OCI-LY7 (cell line): ENCODE measurements around the gene KICS2. TPM values are rescaled to one million over a fixed set of nuclear protein-coding genes. Genes with fewer than 3 reads are reported as not detected.

Experiments
- BruUV-seq: library from RNA; stranded (reverse); fragments of 400-500 nt; replicated peaks from 2 replicates; lab custom pipeline; 2021; lab: Mats Ljungman, UMichigan
- CTCF ChIA-PET: fragments of 300-600 bp; sonication (Branson Sonifier 250); formaldehyde crosslinking; loops from one replicate; lab custom pipeline; 2022; ENCODE audit warnings: antibody characterized with exemption; ENCODE audit not compliant: unreplicated experiment; lab: Charles Lee
- POLR2A ChIA-PET: fragments of 300-600 bp; sonication (Branson Sonifier 250); formaldehyde crosslinking; loops from one replicate; lab custom pipeline; 2022; ENCODE audit warnings: antibody characterized with exemption; lab: Charles Lee
- DNase-seq: peaks from one replicate; pipeline ENCODE4 v3.0.0-alpha.2; 2015; ENCODE audit warnings: low spot score
- H2AFZ ChIP-seq: fragments of 200-600 bp; sonication (generic), shearing (Covaris generic); 2 replicates; pipeline ENCODE4 v1.6.1; 2014; ENCODE audit warnings: mild to moderate bottlenecking, antibody characterized with exemption, low read length, moderate library complexity
- H3K27ac ChIP-seq: fragments of 200-600 bp; sonication (generic); 2 replicates; pipeline ENCODE4 v1.5.1; 2014; ENCODE audit warnings: mixed run types, low read depth, mild to moderate bottlenecking, moderate library complexity, low read length, inconsistent platforms; ENCODE audit not compliant: poor library complexity, severe bottlenecking
- H3K36me3 ChIP-seq: fragments of 200-600 bp; sonication (generic); 2 replicates; pipeline ENCODE4 v1.6.1; 2014; ENCODE audit warnings: mild to moderate bottlenecking, antibody characterized with exemption, low read length, moderate library complexity, mixed read lengths; ENCODE audit not compliant: insufficient read depth
- H3K4me1 ChIP-seq: fragments of 200-600 bp; sonication (generic); 2 replicates; pipeline ENCODE4 v1.5.1; 2014; ENCODE audit warnings: mild to moderate bottlenecking, low read length; ENCODE audit not compliant: insufficient read depth, poor library complexity, severe bottlenecking
- H3K4me2 ChIP-seq: fragments of 200-600 bp; sonication (generic); 2 replicates; pipeline ENCODE4 v1.6.1; 2014; ENCODE audit warnings: mild to moderate bottlenecking, low read length
- H3K4me3 ChIP-seq: fragments of 200-600 bp; sonication (generic); 2 replicates; pipeline ENCODE4 v1.5.1; 2014; ENCODE audit warnings: mild to moderate bottlenecking, low read depth, low read length; ENCODE audit not compliant: poor library complexity, severe bottlenecking
- H3K79me2 ChIP-seq: fragments of 200-600 bp; sonication (generic); 2 replicates; pipeline ENCODE4 v1.6.1; 2016; ENCODE audit warnings: low read depth, mild to moderate bottlenecking, low read length, moderate library complexity, mixed read lengths; ENCODE audit not compliant: insufficient read depth
- H3K9me2 ChIP-seq: fragments of 200-600 bp; sonication (generic); 2 replicates; pipeline ENCODE4 v1.6.1; 2016; ENCODE audit warnings: mild to moderate bottlenecking, low read length, mixed read lengths; ENCODE audit not compliant: insufficient read depth
- H3K9me3 ChIP-seq: fragments of 200-600 bp; sonication (generic); 2 replicates; pipeline ENCODE4 v1.6.1; 2014; ENCODE audit warnings: mild to moderate bottlenecking, mixed run types, low read length, mixed read lengths
- H4K20me1 ChIP-seq: fragments of 200-600 bp; sonication (generic); 2 replicates; pipeline ENCODE4 v1.6.1; 2014; ENCODE audit warnings: mild to moderate bottlenecking, antibody characterized with exemption, low read length, moderate library complexity, mixed read lengths; ENCODE audit not compliant: insufficient read depth
- EZH2phosphoT487 ChIP-seq: fragments of 200-600 bp; sonication (generic); IDR thresholded peaks from 2 replicates; pipeline ENCODE4 v1.6.1; 2018; ENCODE audit warnings: low read depth, borderline replicate concordance, mild to moderate bottlenecking, mixed run types, antibody characterized with exemption, low read length, moderate library complexity, mixed read lengths
- intact Hi-C: fragments of 100-400 bp; cut with micrococcal nuclease; formaldehyde crosslinking; loops from one replicate; pipeline ENCODE4 v1.10.0; 2022; ENCODE audit not compliant: unreplicated experiment
- total RNA-seq, 2 experiments: library from RNA; depleted of rRNA in 1 of 2; stranded (reverse); fragments of >200 nt in 1 of 2; shearing (Covaris generic) in 1 of 2; gene quantifications; 2 replicates each; pipeline ENCODE4 v1.2.3, GENCODE V29; 2014 to 2022
- TF ChIP-seq, protein P1 (sequence below): fragments of 200-600 bp; sonication (generic); conservative IDR thresholded peaks from 2 replicates; pipeline ENCODE4 v1.5.1; 2014; ENCODE audit warnings: mild to moderate bottlenecking, antibody characterized with exemption, low read length, moderate library complexity, mixed read lengths

Gene KICS2
- total RNA-seq, 2 experiments from 2014 or later = 20.4 to 20.6 TPM

GRCh38 chr12:64229240-64229639 is 7.1 kb upstream of the KICS2 start:
- Histone ChIP-seq H3K79me2 (no peaks in the 10 kb centered on the region), H3K9me3 (no peaks in the 10 kb centered on the region), H3K36me3 (no peaks in the 10 kb centered on the region), H3K9me2 (no peaks in the 10 kb centered on the region), H3K4me3 (no peak overlapping the region), H3K4me1 (no peaks in the 10 kb centered on the region), H4K20me1 (no peaks in the 10 kb centered on the region), H3K27ac (no peak overlapping the region), H2AFZ (no peak overlapping the region), H3K4me2 (no peak overlapping the region)
- TF ChIP-seq EZH2phosphoT487 = no peak
- TF ChIP-seq, protein P1, sequence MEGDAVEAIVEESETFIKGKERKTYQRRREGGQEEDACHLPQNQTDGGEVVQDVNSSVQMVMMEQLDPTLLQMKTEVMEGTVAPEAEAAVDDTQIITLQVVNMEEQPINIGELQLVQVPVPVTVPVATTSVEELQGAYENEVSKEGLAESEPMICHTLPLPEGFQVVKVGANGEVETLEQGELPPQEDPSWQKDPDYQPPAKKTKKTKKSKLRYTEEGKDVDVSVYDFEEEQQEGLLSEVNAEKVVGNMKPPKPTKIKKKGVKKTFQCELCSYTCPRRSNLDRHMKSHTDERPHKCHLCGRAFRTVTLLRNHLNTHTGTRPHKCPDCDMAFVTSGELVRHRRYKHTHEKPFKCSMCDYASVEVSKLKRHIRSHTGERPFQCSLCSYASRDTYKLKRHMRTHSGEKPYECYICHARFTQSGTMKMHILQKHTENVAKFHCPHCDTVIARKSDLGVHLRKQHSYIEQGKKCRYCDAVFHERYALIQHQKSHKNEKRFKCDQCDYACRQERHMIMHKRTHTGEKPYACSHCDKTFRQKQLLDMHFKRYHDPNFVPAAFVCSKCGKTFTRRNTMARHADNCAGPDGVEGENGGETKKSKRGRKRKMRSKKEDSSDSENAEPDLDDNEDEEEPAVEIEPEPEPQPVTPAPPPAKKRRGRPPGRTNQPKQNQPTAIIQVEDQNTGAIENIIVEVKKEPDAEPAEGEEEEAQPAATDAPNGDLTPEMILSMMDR = no peak
- DNase-seq = no peak
- BruUV-seq = no TSS peak
- intact Hi-C loops = no loop called here
- POLR2A ChIA-PET = no interaction called here
- CTCF ChIA-PET = no interaction called here

- ChIA-PET POLR2A (no interaction called here), CTCF (no interaction called here)
- Histone ChIP-seq H3K27ac (no peak overlapping the region), H3K79me2 (peaks cover 11% of the 10 kb centered on the region; the same call in 1 of the 2 replicates), H2AFZ (no peak overlapping the region), H4K20me1 (no peaks in the 10 kb centered on the region), H3K4me2 (no peak overlapping the region), H3K36me3 (no peaks in the 10 kb centered on the region), H3K9me2 (no peaks in the 10 kb centered on the region), H3K4me1 (peaks cover 8% of the 10 kb centered on the region), H3K9me3 (no peaks in the 10 kb centered on the region), H3K4me3 (no peak overlapping the region)
- no TSS peak for BruUV-seq
- intact Hi-C loops = no loop called here
- TF ChIP-seq EZH2phosphoT487 = no peak
- TF ChIP-seq, protein P1 = no peak
- DNase-seq = no peak
Measured at GRCh38 chr12:64225626-64226025, 3.5 kb upstream of the KICS2 start.

- Histone ChIP-seq H3K36me3 (no peaks in the 10 kb centered on the region), H3K4me1 (peaks cover 24% of the 10 kb centered on the region), H3K4me3 (peak overlapping the region; percentile 85), H3K9me3 (no peaks in the 10 kb centered on the region), H3K4me2 (peak overlapping the region; percentile 85), H3K79me2 (peaks cover 24% of the 10 kb centered on the region), H3K9me2 (no peaks in the 10 kb centered on the region), H3K27ac (peak overlapping the region; percentile 42), H4K20me1 (no peaks in the 10 kb centered on the region), H2AFZ (peak overlapping the region; percentile 98)
- peak; percentile 59 for DNase-seq
- TF ChIP-seq EZH2phosphoT487 = no peak
- TF ChIP-seq, protein P1 = no peak
- ChIA-PET POLR2A (interaction anchor here (0.6 to 1.0 kb wide), 3 partner anchors 9 to 352 kb away, joined by 3 to 4 read pairs (median 4); no protein-coding TSS in a partner anchor), CTCF (no interaction called here)
- intact Hi-C loops = loop anchor here (2.0 kb wide), 1 partner anchor 183 kb away; the partner anchor contains the start of gene XPOT
- BruUV-seq = no TSS peak
Measured at GRCh38 chr12:64221651-64222008, 466 bp downstream of the KICS2 start.
